ENCODE data around the gene KANSL1. TPM values are rescaled to one million over a fixed set of nuclear protein-coding genes. Genes with fewer than 3 reads are reported as not detected.
A peak's percentile ranks its signal among the peaks of the same experiment; 100 is the strongest.

KANSL1 gene
- total and polyA plus RNA-seq, 2 donors (not counting 1 experiment from before 2014, with no cell fraction given), result 36.8 to 233 TPM

DNA sequence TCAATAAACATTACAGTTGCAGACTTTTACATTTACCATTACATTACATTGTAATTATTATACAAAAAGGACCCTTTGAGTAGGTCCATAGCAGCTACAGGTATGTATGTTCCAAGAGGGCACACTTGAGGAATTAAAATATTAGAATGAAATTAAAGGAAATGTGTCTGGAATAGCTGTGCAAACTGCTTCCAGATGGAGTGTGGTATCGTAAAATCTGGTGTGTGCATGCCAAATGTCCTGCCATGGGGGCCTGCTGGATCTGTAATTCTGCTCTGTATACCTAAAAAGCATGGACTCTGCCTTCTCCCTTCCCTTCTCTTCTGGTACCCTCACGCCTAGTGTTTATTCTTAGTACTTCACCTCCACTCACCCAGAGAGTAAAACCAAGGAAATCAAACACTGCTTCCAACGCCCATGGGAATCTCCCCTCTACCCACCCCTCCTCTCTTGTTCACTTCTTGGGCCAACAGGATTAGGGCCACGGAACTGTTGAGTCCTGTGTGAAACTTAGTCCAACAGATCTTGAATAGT is 155.4 kb downstream of the KANSL1 start:
- no peak for TF ChIP-seq EZH2 (IDR thresholded peaks at IDR 0.05; ENCODE audit: borderline replicate concordance, insufficient read depth, low read depth, low read length, poor library complexity, severe bottlenecking)
- TF ChIP-seq, protein P1, sequence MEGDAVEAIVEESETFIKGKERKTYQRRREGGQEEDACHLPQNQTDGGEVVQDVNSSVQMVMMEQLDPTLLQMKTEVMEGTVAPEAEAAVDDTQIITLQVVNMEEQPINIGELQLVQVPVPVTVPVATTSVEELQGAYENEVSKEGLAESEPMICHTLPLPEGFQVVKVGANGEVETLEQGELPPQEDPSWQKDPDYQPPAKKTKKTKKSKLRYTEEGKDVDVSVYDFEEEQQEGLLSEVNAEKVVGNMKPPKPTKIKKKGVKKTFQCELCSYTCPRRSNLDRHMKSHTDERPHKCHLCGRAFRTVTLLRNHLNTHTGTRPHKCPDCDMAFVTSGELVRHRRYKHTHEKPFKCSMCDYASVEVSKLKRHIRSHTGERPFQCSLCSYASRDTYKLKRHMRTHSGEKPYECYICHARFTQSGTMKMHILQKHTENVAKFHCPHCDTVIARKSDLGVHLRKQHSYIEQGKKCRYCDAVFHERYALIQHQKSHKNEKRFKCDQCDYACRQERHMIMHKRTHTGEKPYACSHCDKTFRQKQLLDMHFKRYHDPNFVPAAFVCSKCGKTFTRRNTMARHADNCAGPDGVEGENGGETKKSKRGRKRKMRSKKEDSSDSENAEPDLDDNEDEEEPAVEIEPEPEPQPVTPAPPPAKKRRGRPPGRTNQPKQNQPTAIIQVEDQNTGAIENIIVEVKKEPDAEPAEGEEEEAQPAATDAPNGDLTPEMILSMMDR (IDR thresholded peaks at IDR 0.05), result no peak
- intact Hi-C loops (cut with micrococcal nuclease), result no loop called here
- H3K36me3 ChIP-seq (replicated peaks in 1 of 2; ENCODE audit: control extremely low read depth in 1 of 2, control insufficient read depth in 1 of 2, extremely low read depth in 1 of 2, insufficient read depth in 2 of 2, low read length in 1 of 2), result peaks cover 9 to 97% of the 10 kb centered on the region in 2 experiments
- H3K4me1 ChIP-seq (ENCODE audit: control insufficient read depth in 2 of 2, insufficient read depth in 2 of 2, low read length in 2 of 2), result no peaks in the 10 kb centered on the region
- no peak overlapping the region for H3K27ac ChIP-seq (ENCODE audit: low read length in 2 of 2)
- H3K9me3 Mint-ChIP-seq (ENCODE audit: insufficient read depth), result no peaks in the 10 kb centered on the region
- CTCF ChIA-PET, result interaction anchor here (0.7 to 0.9 kb wide), 4 partner anchors 9 to 35 kb away, joined by 3 to 4 read pairs (median 4); no protein-coding TSS in a partner anchor
- H3K4me1 Mint-ChIP-seq, result peaks cover 3% of the 10 kb centered on the region
- H2AFZ ChIP-seq (ENCODE audit: insufficient read depth, low read depth, low read length, poor library complexity, severe bottlenecking), result no peak overlapping the region
- POLR2A ChIA-PET, result interaction anchor here (1.0 kb wide), 1 partner anchor 173 kb away, joined by 6 read pairs; no protein-coding TSS in a partner anchor
- H3K27me3 Mint-ChIP-seq, result no peaks in the 10 kb centered on the region
- H3K4me3 ChIP-seq (ENCODE audit: control extremely low read depth in 1 of 5, extremely low read depth in 1 of 5, insufficient read depth in 1 of 5, low read depth in 2 of 5, low read length in 4 of 5), result no peak overlapping the region
- H4K20me1 ChIP-seq (ENCODE audit: control insufficient read depth, insufficient read depth, low read length, poor library complexity, severe bottlenecking), result peaks cover 2% of the 10 kb centered on the region
- no peak for DNase-seq
- WGBS (ENCODE audit: insufficient coverage), result 95% methylated on average over 4 of the region's 4 CpGs
- no peaks in the 10 kb centered on the region for H3K27me3 ChIP-seq (replicated peaks in 1 of 4; ENCODE audit: control extremely low read depth in 1 of 4, control insufficient read depth in 3 of 4, insufficient read depth in 4 of 4, low read length in 3 of 4)
- no peaks in the 10 kb centered on the region for H3K79me2 ChIP-seq (ENCODE audit: control insufficient read depth, insufficient read depth, low read length)
- no peaks in the 10 kb centered on the region for H3K9me3 ChIP-seq (ENCODE audit: control extremely low read depth in 1 of 3, control insufficient read depth in 2 of 3, insufficient read depth in 1 of 3, low read length in 2 of 3)
- H3K4me3 Mint-ChIP-seq, result no peak overlapping the region
- no peak overlapping the region for H3K4me2 ChIP-seq (replicated peaks; ENCODE audit: low read depth, low read length, poor library complexity, severe bottlenecking)
- ATAC-seq (ENCODE audit: low read depth), result no peak
- peak overlapping the region; percentile 17 for H3K27ac Mint-ChIP-seq
- no peak overlapping the region for H3K9ac ChIP-seq (ENCODE audit: low read length)

DNA sequence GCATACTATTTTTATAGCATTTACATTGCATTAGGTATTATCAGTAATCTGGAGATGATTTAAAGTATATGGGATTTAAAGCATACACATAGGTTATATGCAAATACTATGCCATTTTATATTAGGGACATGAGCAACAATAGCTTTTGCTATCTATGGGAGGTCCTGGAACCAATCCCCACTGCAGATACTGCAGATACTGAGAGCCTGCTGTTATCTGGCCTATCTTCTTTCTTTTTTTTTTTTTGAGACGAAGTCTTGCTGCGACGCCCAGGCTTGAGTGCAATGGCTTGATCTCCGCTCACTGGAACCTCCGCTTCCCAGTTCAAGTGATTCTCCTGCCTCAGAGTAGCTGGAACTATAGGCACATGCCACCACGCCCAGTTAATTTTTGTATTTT is 156.7 kb downstream of the KANSL1 start:
- Mint-ChIP-seq H3K4me3 (no peak overlapping the region), H3K4me1 (peaks cover 3% of the 10 kb centered on the region), H3K27ac (no peak overlapping the region), H3K9me3 (ENCODE audit: insufficient read depth) (no peaks in the 10 kb centered on the region), H3K27me3 (no peaks in the 10 kb centered on the region)
- intact Hi-C loops (cut with micrococcal nuclease), result no loop called here
- ATAC-seq (ENCODE audit: low read depth) (no peak), DNase-seq (no peak)
- Histone ChIP-seq H3K9me3 (ENCODE audit: control extremely low read depth in 1 of 3, control insufficient read depth in 2 of 3, insufficient read depth in 1 of 3, low read length in 2 of 3) (no peaks in the 10 kb centered on the region), H2AFZ (ENCODE audit: insufficient read depth, low read depth, low read length, poor library complexity, severe bottlenecking) (no peak overlapping the region), H3K4me3 (ENCODE audit: control extremely low read depth in 1 of 5, extremely low read depth in 1 of 5, insufficient read depth in 1 of 5, low read depth in 2 of 5, low read length in 4 of 5) (no peak overlapping the region), H3K4me1 (ENCODE audit: control insufficient read depth in 2 of 2, insufficient read depth in 2 of 2, low read length in 2 of 2) (no peaks in the 10 kb centered on the region), H3K27me3 (replicated peaks in 1 of 4; ENCODE audit: control extremely low read depth in 1 of 4, control insufficient read depth in 3 of 4, insufficient read depth in 4 of 4, low read length in 3 of 4) (no peaks in the 10 kb centered on the region), H3K9ac (ENCODE audit: low read length) (no peak overlapping the region), H3K79me2 (ENCODE audit: control insufficient read depth, insufficient read depth, low read length) (no peaks in the 10 kb centered on the region), H3K36me3 (replicated peaks in 1 of 2; ENCODE audit: control extremely low read depth in 1 of 2, control insufficient read depth in 1 of 2, extremely low read depth in 1 of 2, insufficient read depth in 2 of 2, low read length in 1 of 2) (peaks cover 4 to 98% of the 10 kb centered on the region in 2 experiments), H3K27ac (ENCODE audit: low read length in 2 of 2) (no peak overlapping the region), H4K20me1 (ENCODE audit: control insufficient read depth, insufficient read depth, low read length, poor library complexity, severe bottlenecking) (no peaks in the 10 kb centered on the region), H3K4me2 (replicated peaks; ENCODE audit: low read depth, low read length, poor library complexity, severe bottlenecking) (no peak overlapping the region)
- ChIA-PET CTCF (interaction anchor here (0.7 to 1.1 kb wide), 4 partner anchors 8 to 178 kb away, joined by 3 to 4 read pairs (median 3); no protein-coding TSS in a partner anchor), POLR2A (interaction anchor here (0.5 kb wide), 1 partner anchor 69 kb away, joined by 7 read pairs; no protein-coding TSS in a partner anchor)
- TF ChIP-seq, protein P1 (IDR thresholded peaks at IDR 0.05), result no peak
- TF ChIP-seq EZH2 (IDR thresholded peaks at IDR 0.05; ENCODE audit: borderline replicate concordance, insufficient read depth, low read depth, low read length, poor library complexity, severe bottlenecking), result no peak
- WGBS (ENCODE audit: insufficient coverage), result 100% methylated on average over 5 of the region's 6 CpGs
